ENCODE measurements around the gene KIAA1755.

KIAA1755 gene

GRCh38 chr20:38184101-38184500 is 76.4 kb downstream of the KIAA1755 start:
- no peak for DNase-seq (ENCODE audit: low spot score)

GRCh38 chr20:38181971-38182370 is 78.6 kb downstream of the KIAA1755 start:
- DNase-seq (ENCODE audit: low spot score) = no peak

- no peak for DNase-seq (ENCODE audit: low spot score)
Observed at GRCh38 chr20:38181207-38181801, 79.2 kb downstream of the KIAA1755 start.

- DNase-seq (ENCODE audit: low spot score) = no peak
Observed at GRCh38 chr20:38180781-38181180, 79.8 kb downstream of the KIAA1755 start.

- DNase-seq (ENCODE audit: low spot score) = no peak
Observed at GRCh38 chr20:38179846-38180245, 80.7 kb downstream of the KIAA1755 start.

GRCh38 chr20:38178581-38178980 is 82.0 kb downstream of the KIAA1755 start:
- no peak for DNase-seq (ENCODE audit: low spot score)

- DNase-seq (ENCODE audit: low spot score) = no peak
Observed at GRCh38 chr20:38178065-38178491, 82.5 kb downstream of the KIAA1755 start.

- no peak for DNase-seq (ENCODE audit: low spot score)
Observed at GRCh38 chr20:38177201-38177600, 83.3 kb downstream of the KIAA1755 start.

- DNase-seq (ENCODE audit: low spot score) = no peak
Observed at GRCh38 chr20:38175304-38176180, 85.0 kb downstream of the KIAA1755 start.

- DNase-seq (ENCODE audit: low spot score) = no peak
Observed at GRCh38 chr20:38173237-38174156, 87.0 kb downstream of the KIAA1755 start.

GRCh38 chr20:38172408-38172807 is 88.1 kb downstream of the KIAA1755 start:
- DNase-seq (ENCODE audit: low spot score) = no peak

GRCh38 chr20:38171675-38172043 is 88.9 kb downstream of the KIAA1755 start:
- no peak for DNase-seq (ENCODE audit: low spot score)

- no peak for DNase-seq (ENCODE audit: low spot score)
Observed at GRCh38 chr20:38170826-38171674, 89.5 kb downstream of the KIAA1755 start.

GRCh38 chr20:38170219-38170825 is 90.2 kb downstream of the KIAA1755 start:
- no peak for DNase-seq (ENCODE audit: low spot score)

GRCh38 chr20:38169636-38170193 is 90.8 kb downstream of the KIAA1755 start:
- DNase-seq (ENCODE audit: low spot score) = no peak

- no peak for DNase-seq (ENCODE audit: low spot score)
Observed at GRCh38 chr20:38168791-38169589, 91.5 kb downstream of the KIAA1755 start.

GRCh38 chr20:38167851-38168760 is 92.4 kb downstream of the KIAA1755 start:
- no peak for DNase-seq (ENCODE audit: low spot score)

- no peak for DNase-seq (ENCODE audit: low spot score)
Observed at GRCh38 chr20:38167328-38167850, 93.1 kb downstream of the KIAA1755 start.

Measured in hematopoietic multipotent progenitor cell treated with erythropoietin and hydrocortisone succinate and interleukin-3 and kit ligand, for 15 days (in vitro differentiated cells).